HUES6 (cell line): ENCODE measurements around the gene ASB10.

ENCODE experiments used
- H3K27ac ChIP-seq: 2 replicates; pipeline ENCODE4 v1.7.0; 2013; ENCODE audit warnings: low read depth, mild to moderate bottlenecking, low read length, inconsistent platforms
- H3K27me3 ChIP-seq: 2 replicates; pipeline ENCODE4 v1.6.1; 2013; ENCODE audit warnings: low read length; ENCODE audit not compliant: control insufficient read depth, insufficient read depth
- H3K36me3 ChIP-seq: 2 replicates; pipeline ENCODE4 v1.6.1; 2013; ENCODE audit warnings: low read length; ENCODE audit not compliant: control insufficient read depth, insufficient read depth
- H3K4me1 ChIP-seq: 2 replicates; pipeline ENCODE4 v1.6.1; 2013; ENCODE audit warnings: low read length; ENCODE audit not compliant: control insufficient read depth, insufficient read depth
- H3K4me3 ChIP-seq: 2 replicates; pipeline ENCODE4 v1.5.1; 2013; ENCODE audit warnings: low read depth, low read length
- H3K9ac ChIP-seq: one replicate; pipeline ENCODE4 v1.6.1; 2013; ENCODE audit warnings: mild to moderate bottlenecking, low read length
- H3K9me3 ChIP-seq: 2 replicates; pipeline ENCODE4 v1.6.1; 2013; ENCODE audit warnings: low read depth, low read length; ENCODE audit not compliant: control insufficient read depth, insufficient read depth

Gene ASB10

GRCh38 chr7:151209588-151209987 lies 22.5 kb upstream of the ASB10 start:
- Histone ChIP-seq H3K9me3 (no peaks in the 10 kb centered on the region), H3K4me3 (no peak overlapping the region), H3K36me3 (peaks cover 27% of the 10 kb centered on the region), H3K27ac (no peak overlapping the region), H3K27me3 (peaks cover 14% of the 10 kb centered on the region; the same call in 1 of the 2 replicates), H3K9ac (no peak overlapping the region), H3K4me1 (0 out of 2 replicates have a peak, but pooled peaks cover 4% of the 10 kb centered on the region)

GRCh38 chr7:151208253-151208862 lies 21.3 kb upstream of the ASB10 start:
- H3K36me3 ChIP-seq: peaks cover 15% of the 10 kb centered on the region
- H3K27me3 ChIP-seq: peaks cover 22% of the 10 kb centered on the region
- H3K4me3 ChIP-seq: no peak overlapping the region
- no peak overlapping the region for H3K27ac ChIP-seq
- H3K9me3 ChIP-seq: no peaks in the 10 kb centered on the region
- no peak overlapping the region for H3K9ac ChIP-seq
- H3K4me1 ChIP-seq: 0 out of 2 replicates have a peak, but pooled peaks cover 4% of the 10 kb centered on the region

DNA sequence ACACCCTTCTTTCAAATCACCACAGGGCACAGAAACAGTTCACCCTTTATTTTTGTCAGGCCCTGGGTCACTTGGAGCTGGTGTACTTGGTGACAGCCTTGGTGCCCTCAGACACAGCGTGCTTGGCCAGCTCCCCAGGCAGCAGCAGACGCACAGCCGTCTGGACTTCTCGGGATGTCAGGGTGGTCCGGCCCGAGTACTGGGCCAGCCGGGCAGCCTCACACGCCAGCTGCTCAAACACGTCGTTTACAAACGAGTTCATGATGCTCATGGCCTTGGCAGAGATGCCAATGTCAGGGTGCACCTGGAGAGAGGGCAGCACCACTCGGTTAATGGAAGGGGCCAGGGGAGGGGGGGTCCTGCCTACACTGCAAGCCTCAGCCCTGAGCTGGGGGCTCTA lies 20.8 kb upstream of the ASB10 start:
- H3K4me1 ChIP-seq: 0 out of 2 replicates have a peak, but pooled peaks cover 4% of the 10 kb centered on the region
- H3K27me3 ChIP-seq: peaks cover 22% of the 10 kb centered on the region
- H3K4me3 ChIP-seq: no peak overlapping the region
- no peak overlapping the region for H3K27ac ChIP-seq
- no peak overlapping the region for H3K9ac ChIP-seq
- no peaks in the 10 kb centered on the region for H3K9me3 ChIP-seq
- peaks cover 9% of the 10 kb centered on the region for H3K36me3 ChIP-seq

GRCh38 chr7:151207315-151207714 lies 20.3 kb upstream of the ASB10 start:
- Histone ChIP-seq H3K9ac (no peak overlapping the region), H3K27me3 (peaks cover 22% of the 10 kb centered on the region), H3K4me1 (0 out of 2 replicates have a peak, but pooled peaks cover 4% of the 10 kb centered on the region), H3K27ac (no peak overlapping the region), H3K9me3 (no peaks in the 10 kb centered on the region), H3K36me3 (peaks cover 4% of the 10 kb centered on the region; the same call in 1 of the 2 replicates), H3K4me3 (no peak overlapping the region)

DNA sequence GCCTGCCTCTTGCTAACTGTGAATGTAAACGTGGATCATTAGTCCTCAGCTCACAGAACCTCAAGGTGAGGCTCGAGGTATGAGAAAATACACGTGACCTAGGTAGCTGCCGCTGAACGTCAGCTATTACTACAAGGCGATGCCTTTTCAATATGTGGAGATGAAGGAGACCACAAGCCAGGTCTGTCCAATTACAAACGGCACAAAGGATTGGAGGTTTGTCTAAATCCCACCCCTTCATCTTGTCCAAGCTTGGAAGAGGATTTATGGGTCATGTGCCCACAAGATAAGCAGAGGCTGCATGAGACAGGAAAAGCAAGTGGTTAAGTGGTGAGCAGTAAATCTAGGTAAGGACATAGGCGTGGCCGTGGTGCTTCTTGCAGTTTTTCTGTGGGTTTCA lies 19.9 kb upstream of the ASB10 start:
- Histone ChIP-seq H3K27ac (no peak overlapping the region), H3K9ac (no peak overlapping the region), H3K4me1 (0 out of 2 replicates have a peak, but pooled peaks cover 4% of the 10 kb centered on the region), H3K9me3 (no peaks in the 10 kb centered on the region), H3K36me3 (0 out of 2 replicates have a peak, but pooled peaks cover under 1% of the 10 kb centered on the region), H3K27me3 (peaks cover 22% of the 10 kb centered on the region), H3K4me3 (no peak overlapping the region)

GRCh38 chr7:151205730-151206129 lies 18.7 kb upstream of the ASB10 start:
- Histone ChIP-seq H3K36me3 (no peaks in the 10 kb centered on the region), H3K4me1 (0 out of 2 replicates have a peak, but pooled peaks cover under 1% of the 10 kb centered on the region), H3K4me3 (no peak overlapping the region), H3K9ac (no peak overlapping the region), H3K27ac (no peak overlapping the region), H3K9me3 (no peaks in the 10 kb centered on the region), H3K27me3 (peaks cover 22% of the 10 kb centered on the region)

- no peaks in the 10 kb centered on the region for H3K36me3 ChIP-seq
- H3K4me1 ChIP-seq: peaks cover 8% of the 10 kb centered on the region
- no peak overlapping the region for H3K9ac ChIP-seq
- H3K27ac ChIP-seq: no peak overlapping the region
- H3K4me3 ChIP-seq: no peak overlapping the region
- H3K9me3 ChIP-seq: no peaks in the 10 kb centered on the region
- peaks cover 22% of the 10 kb centered on the region for H3K27me3 ChIP-seq
Measured at GRCh38 chr7:151204383-151205032, 17.5 kb upstream of the ASB10 start.

- no peaks in the 10 kb centered on the region for H3K9me3 ChIP-seq
- H3K9ac ChIP-seq: no peak overlapping the region
- peaks cover 31% of the 10 kb centered on the region for H3K27me3 ChIP-seq
- no peak overlapping the region for H3K27ac ChIP-seq
- H3K36me3 ChIP-seq: no peaks in the 10 kb centered on the region
- no peak overlapping the region for H3K4me3 ChIP-seq
- peaks cover 14% of the 10 kb centered on the region for H3K4me1 ChIP-seq
Measured at GRCh38 chr7:151202836-151203235, 15.8 kb upstream of the ASB10 start.

GRCh38 chr7:151201751-151202150 lies 14.7 kb upstream of the ASB10 start:
- Histone ChIP-seq H3K36me3 (no peaks in the 10 kb centered on the region), H3K27me3 (peaks cover 34% of the 10 kb centered on the region), H3K9me3 (no peaks in the 10 kb centered on the region), H3K4me1 (peaks cover 14% of the 10 kb centered on the region), H3K4me3 (no peak overlapping the region), H3K27ac (no peak overlapping the region), H3K9ac (no peak overlapping the region)

DNA sequence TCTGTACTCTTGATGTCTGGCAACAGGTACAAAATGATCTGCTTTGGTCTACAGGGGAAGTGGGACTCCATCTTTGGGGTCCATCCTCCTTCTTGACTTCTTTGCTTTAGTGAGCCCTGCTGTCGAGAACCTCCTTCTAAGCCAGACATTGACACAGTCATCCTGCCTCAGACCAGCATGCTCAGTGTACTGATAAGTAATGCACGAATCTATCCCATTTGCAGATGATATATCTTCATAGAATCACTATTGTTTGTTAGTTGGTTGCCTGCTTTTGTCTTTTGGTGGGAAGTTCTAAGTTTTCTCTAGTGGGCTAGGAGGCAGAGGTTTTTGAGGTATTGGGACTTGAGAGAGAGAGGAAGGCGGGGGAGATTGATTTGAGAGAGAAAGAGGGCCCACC lies 14.3 kb upstream of the ASB10 start:
- no peaks in the 10 kb centered on the region for H3K36me3 ChIP-seq
- H3K9ac ChIP-seq: no peak overlapping the region
- no peak overlapping the region for H3K4me3 ChIP-seq
- no peaks in the 10 kb centered on the region for H3K9me3 ChIP-seq
- H3K27ac ChIP-seq: no peak overlapping the region
- peaks cover 39% of the 10 kb centered on the region for H3K27me3 ChIP-seq
- H3K4me1 ChIP-seq: peaks cover 14% of the 10 kb centered on the region
